IPS-20b (cell line): ENCODE data around the gene ARHGEF17.
A peak's percentile ranks its signal among the peaks of the same experiment; 100 is the strongest.

Source experiments
- H3K27ac ChIP-seq: one replicate; pipeline ENCODE4 v1.5.1; 2013; ENCODE audit warnings: low read length
- H3K27me3 ChIP-seq: 2 replicates; pipeline ENCODE4 v1.6.1; 2013; ENCODE audit warnings: mild to moderate bottlenecking, low read length, inconsistent platforms; ENCODE audit not compliant: insufficient read depth
- H3K36me3 ChIP-seq: 2 replicates; pipeline ENCODE4 v1.6.1; 2013; ENCODE audit warnings: low read depth, mild to moderate bottlenecking, inconsistent platforms, low read length, moderate library complexity; ENCODE audit not compliant: insufficient read depth
- H3K4me1 ChIP-seq: 2 replicates; pipeline ENCODE4 v1.6.1; 2013; ENCODE audit warnings: mild to moderate bottlenecking, control low read depth, inconsistent platforms, low read length, moderate library complexity; ENCODE audit not compliant: insufficient read depth
- H3K4me3 ChIP-seq: 2 replicates; pipeline ENCODE4 v1.5.1; 2013; ENCODE audit warnings: mild to moderate bottlenecking, low read length, inconsistent platforms
- H3K9ac ChIP-seq: 2 replicates; pipeline ENCODE4 v1.6.1; 2013; ENCODE audit warnings: low read depth, mild to moderate bottlenecking, inconsistent platforms, low read length, moderate library complexity
- H3K9me3 ChIP-seq: 2 replicates; pipeline ENCODE4 v1.6.1; 2013; ENCODE audit warnings: mild to moderate bottlenecking, low read depth, low read length, inconsistent platforms; ENCODE audit not compliant: insufficient read depth

The ARHGEF17 gene

GRCh38 chr11:73297702-73298101 is 10.4 kb upstream of the ARHGEF17 start:
- H3K27me3 ChIP-seq = peaks cover 24% of the 10 kb centered on the region
- no peak overlapping the region for H3K27ac ChIP-seq
- H3K9me3 ChIP-seq = no peaks in the 10 kb centered on the region
- H3K4me3 ChIP-seq = no peak overlapping the region
- H3K4me1 ChIP-seq = no peaks in the 10 kb centered on the region
- no peak overlapping the region for H3K9ac ChIP-seq
- H3K36me3 ChIP-seq = no peaks in the 10 kb centered on the region

GRCh38 chr11:73298233-73298632 is 9.8 kb upstream of the ARHGEF17 start:
- H3K27ac ChIP-seq = no peak overlapping the region
- no peak overlapping the region for H3K4me3 ChIP-seq
- H3K9ac ChIP-seq = no peak overlapping the region
- no peaks in the 10 kb centered on the region for H3K36me3 ChIP-seq
- H3K4me1 ChIP-seq = no peaks in the 10 kb centered on the region
- H3K27me3 ChIP-seq = peaks cover 21% of the 10 kb centered on the region
- no peaks in the 10 kb centered on the region for H3K9me3 ChIP-seq

DNA sequence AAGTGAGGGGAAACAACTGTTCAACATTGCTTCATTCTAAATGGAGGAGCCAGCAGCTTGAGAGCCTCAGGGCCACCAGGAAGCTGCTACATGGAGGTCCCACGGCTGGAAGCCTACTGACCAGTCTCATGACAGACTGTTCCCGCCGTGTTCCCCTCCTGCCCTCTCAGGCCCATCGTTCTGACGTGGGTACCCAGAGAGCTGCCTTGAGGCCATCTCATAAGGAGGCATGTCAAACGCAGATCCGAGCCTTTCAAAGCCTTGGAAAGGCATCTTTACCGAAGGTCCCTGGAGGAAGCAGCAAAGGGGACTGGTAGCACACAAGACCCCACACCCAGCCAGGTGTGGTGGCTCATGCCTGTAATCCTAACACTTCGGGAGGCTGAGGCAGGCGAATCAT is 8.3 kb upstream of the ARHGEF17 start:
- no peak overlapping the region for H3K9ac ChIP-seq
- H3K36me3 ChIP-seq = no peaks in the 10 kb centered on the region

DNA sequence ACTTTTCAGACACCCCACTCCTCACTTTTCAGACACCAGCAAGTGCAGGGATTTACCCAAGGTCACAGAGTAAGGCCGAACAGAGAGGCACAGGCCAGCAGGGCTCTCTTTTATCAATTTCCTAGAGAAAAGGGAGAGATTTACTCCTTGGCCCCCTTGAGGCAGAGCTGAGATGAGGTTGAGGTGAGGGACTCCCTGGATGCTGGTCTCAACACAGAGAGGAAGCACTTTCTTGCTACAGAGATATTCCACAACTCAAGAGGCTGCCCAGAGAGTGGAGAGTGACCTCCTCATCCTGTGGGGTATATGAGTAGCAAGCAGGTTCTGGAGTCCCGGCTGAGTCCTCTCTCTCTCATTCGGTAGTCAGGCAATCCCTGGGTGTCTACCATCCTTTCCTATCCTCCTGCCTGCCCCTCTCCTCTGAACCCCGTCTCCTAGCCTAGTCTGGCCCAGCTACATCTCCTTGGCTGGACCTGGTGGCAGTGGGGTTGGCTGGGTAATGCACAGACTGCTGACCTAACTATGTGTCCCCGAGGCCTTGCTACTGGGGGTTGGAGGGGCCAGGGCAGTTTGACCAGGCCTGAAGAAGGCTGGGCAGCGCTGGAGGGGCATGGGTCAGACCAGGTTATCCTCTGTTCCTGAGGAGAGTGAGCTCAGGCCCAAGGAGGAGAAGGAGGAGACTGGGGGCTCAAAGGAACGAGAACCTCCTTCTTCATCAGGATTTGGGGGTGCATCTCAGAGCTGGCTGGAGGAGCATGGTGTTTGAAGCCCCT is 1.8 kb upstream of the ARHGEF17 start:
- peak overlapping the region; percentile 79; the same call in 1 of the 2 replicates for H3K9ac ChIP-seq
- peaks cover 6% of the 10 kb centered on the region; the same call in 1 of the 2 replicates for H3K4me1 ChIP-seq
- H3K36me3 ChIP-seq = no peaks in the 10 kb centered on the region
- H3K9me3 ChIP-seq = no peaks in the 10 kb centered on the region
- H3K4me3 ChIP-seq = peak overlapping the region; percentile 89; the same call in 1 of the 2 replicates
- peaks cover 55% of the 10 kb centered on the region for H3K27me3 ChIP-seq
- no peak overlapping the region for H3K27ac ChIP-seq

More for the DNA sequence above, 8.3 kb upstream of the ARHGEF17 start:
- Histone ChIP-seq H3K4me1 (no peaks in the 10 kb centered on the region), H3K9me3 (no peaks in the 10 kb centered on the region), H3K27ac (no peak overlapping the region), H3K4me3 (no peak overlapping the region), H3K27me3 (peaks cover 9% of the 10 kb centered on the region; the same call in 1 of the 2 replicates)

DNA sequence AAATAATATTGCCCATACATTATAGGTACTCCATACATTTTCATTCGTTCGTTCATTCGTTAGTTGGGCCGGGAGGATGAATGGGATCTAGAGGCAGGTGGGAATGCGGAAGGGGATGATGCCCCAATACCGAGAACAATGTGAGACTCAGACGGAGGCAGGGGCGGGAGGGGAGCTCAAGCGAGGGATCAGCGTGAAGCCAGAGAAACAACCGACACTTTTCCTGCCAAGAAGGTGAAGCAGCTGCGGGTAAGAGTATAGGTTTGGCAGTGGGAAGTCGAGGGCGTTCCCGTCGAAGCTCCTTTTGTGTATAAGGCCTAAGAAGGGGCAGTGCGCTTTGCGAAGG is 1.1 kb upstream of the ARHGEF17 start:
- Histone ChIP-seq H3K36me3 (no peaks in the 10 kb centered on the region), H3K9ac (peak overlapping the region; percentile 79), H3K27ac (no peak overlapping the region), H3K4me1 (peaks cover 6% of the 10 kb centered on the region; the same call in 1 of the 2 replicates), H3K27me3 (peaks cover 59% of the 10 kb centered on the region), H3K9me3 (no peaks in the 10 kb centered on the region), H3K4me3 (peak overlapping the region; percentile 89)

DNA sequence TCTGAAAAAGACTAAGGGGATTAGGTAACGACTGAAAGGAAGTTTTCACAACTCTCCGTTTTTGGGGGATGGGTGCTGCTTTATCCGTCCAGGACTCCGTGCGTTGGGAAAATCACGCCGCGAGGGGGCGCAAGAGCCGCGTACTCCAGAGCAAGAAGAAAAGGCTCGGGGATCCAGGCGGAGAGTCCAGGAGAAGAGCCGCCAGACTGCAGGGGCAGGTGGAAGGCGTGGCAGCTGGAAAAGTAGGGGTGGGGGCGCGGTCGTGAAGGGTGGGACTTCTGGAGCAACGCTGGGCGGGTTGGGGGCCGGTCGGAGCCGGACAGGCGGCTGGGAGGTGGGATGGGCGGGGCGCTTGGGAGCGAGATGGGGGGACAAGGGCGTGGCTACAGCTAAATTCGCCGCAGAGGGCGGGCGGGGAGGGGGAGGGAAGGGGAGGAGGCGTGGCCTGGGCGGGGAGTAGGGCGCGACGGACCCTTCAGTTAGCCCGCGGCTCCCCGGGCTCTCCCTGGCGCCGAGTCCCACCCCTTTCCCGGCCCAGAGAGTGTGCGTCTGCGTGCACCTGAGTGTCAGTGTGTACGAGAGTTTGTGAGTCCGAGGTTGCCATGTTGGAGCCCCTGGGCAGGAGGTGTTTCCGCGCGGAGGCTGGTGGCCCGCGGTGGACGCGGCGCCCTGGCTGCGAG is 613 bp upstream of the ARHGEF17 start:
- Histone ChIP-seq H3K4me3 (peak overlapping the region; percentile 93), H3K4me1 (peaks cover 6% of the 10 kb centered on the region; the same call in 1 of the 2 replicates), H3K27ac (no peak overlapping the region), H3K27me3 (peaks cover 63% of the 10 kb centered on the region), H3K36me3 (no peaks in the 10 kb centered on the region), H3K9ac (peak overlapping the region; percentile 79), H3K9me3 (no peaks in the 10 kb centered on the region)

DNA sequence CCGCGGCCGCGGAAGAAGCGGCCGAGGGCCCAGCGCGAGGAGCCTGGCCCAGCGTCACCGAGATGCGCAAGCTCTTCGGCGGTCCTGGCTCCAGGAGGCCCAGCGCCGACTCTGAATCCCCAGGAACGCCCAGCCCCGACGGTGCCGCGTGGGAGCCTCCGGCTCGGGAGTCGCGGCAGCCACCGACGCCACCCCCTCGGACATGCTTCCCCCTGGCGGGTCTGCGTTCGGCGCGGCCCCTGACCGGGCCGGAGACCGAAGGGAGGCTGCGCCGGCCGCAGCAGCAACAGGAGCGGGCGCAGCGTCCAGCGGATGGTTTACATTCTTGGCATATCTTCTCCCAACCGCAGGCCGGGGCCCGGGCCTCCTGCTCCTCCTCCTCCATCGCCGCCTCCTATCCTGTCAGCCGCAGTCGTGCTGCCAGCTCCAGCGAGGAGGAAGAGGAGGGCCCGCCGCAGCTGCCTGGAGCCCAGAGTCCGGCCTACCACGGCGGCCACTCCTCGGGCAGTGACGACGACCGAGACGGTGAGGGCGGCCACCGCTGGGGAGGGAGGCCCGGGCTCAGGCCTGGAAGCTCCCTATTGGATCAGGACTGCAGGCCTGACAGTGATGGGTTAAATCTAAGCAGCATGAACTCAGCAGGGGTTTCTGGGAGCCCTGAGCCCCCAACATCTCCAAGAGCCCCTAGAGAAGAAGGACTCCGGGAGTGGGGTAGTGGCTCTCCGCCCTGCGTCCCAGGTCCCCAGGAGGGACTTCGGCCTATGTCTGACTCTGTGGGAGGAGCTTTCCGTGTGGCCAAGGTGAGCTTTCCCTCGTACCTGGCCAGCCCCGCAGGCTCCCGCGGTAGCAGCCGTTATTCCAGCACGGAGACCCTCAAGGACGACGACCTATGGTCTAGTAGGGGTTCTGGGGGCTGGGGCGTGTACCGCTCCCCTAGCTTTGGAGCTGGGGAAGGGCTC is 1.2 kb downstream of the ARHGEF17 start:
- Histone ChIP-seq H3K4me1 (peaks cover 6% of the 10 kb centered on the region; the same call in 1 of the 2 replicates), H3K4me3 (peak overlapping the region; percentile 93), H3K27ac (no peak overlapping the region), H3K9ac (peak overlapping the region; percentile 65; the same call in 1 of the 2 replicates), H3K9me3 (no peaks in the 10 kb centered on the region), H3K36me3 (no peaks in the 10 kb centered on the region), H3K27me3 (peaks cover 63% of the 10 kb centered on the region)

GRCh38 chr11:73310076-73310475 is 2.0 kb downstream of the ARHGEF17 start:
- H3K9me3 ChIP-seq = no peaks in the 10 kb centered on the region
- no peaks in the 10 kb centered on the region for H3K36me3 ChIP-seq
- peaks cover 58% of the 10 kb centered on the region for H3K27me3 ChIP-seq
- H3K9ac ChIP-seq = no peak overlapping the region
- no peak overlapping the region for H3K27ac ChIP-seq
- H3K4me1 ChIP-seq = peaks cover 13% of the 10 kb centered on the region
- peak overlapping the region; percentile 93; the same call in 1 of the 2 replicates for H3K4me3 ChIP-seq

DNA sequence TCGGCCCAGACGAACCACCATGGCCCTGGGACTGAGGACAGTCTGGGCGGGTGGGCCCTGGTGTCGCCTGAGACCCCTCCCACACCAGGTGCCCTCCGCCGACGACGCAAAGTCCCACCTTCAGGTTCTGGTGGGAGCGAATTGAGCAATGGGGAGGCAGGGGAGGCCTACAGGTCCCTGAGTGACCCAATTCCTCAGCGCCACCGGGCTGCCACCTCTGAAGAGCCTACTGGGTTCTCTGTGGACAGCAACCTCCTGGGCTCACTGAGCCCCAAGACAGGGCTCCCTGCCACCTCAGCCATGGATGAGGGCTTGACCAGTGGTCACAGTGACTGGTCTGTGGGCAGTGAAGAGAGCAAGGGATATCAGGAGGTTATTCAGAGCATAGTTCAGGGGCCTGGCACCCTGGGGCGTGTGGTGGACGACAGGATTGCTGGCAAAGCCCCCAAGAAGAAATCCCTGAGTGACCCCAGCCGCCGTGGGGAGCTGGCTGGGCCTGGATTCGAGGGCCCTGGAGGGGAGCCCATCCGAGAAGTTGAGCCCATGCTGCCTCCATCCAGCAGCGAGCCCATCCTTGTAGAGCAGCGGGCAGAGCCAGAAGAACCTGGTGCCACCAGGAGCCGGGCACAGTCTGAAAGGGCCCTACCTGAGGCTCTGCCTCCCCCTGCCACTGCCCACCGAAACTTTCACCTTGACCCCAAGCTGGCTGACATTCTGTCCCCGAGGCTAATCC is 2.8 kb downstream of the ARHGEF17 start:
- H3K27me3 ChIP-seq = peaks cover 51% of the 10 kb centered on the region
- no peak overlapping the region for H3K9ac ChIP-seq
- H3K36me3 ChIP-seq = no peaks in the 10 kb centered on the region
- no peaks in the 10 kb centered on the region for H3K9me3 ChIP-seq
- H3K27ac ChIP-seq = no peak overlapping the region
- H3K4me3 ChIP-seq = no peak overlapping the region
- peaks cover 15% of the 10 kb centered on the region for H3K4me1 ChIP-seq

GRCh38 chr11:73311394-73311869 is 3.4 kb downstream of the ARHGEF17 start:
- no peaks in the 10 kb centered on the region for H3K9me3 ChIP-seq
- H3K27ac ChIP-seq = no peak overlapping the region
- no peak overlapping the region for H3K9ac ChIP-seq
- no peak overlapping the region for H3K4me3 ChIP-seq
- no peaks in the 10 kb centered on the region for H3K36me3 ChIP-seq
- peaks cover 45% of the 10 kb centered on the region for H3K27me3 ChIP-seq
- peaks cover 15% of the 10 kb centered on the region for H3K4me1 ChIP-seq

GRCh38 chr11:73312036-73312435 is 4.0 kb downstream of the ARHGEF17 start:
- Histone ChIP-seq H3K4me1 (peaks cover 10% of the 10 kb centered on the region), H3K4me3 (no peak overlapping the region), H3K27ac (no peak overlapping the region), H3K9me3 (no peaks in the 10 kb centered on the region), H3K27me3 (peaks cover 39% of the 10 kb centered on the region), H3K36me3 (no peaks in the 10 kb centered on the region), H3K9ac (no peak overlapping the region)
